Activated CD4-positive, alpha-beta T cell treated with anti-CD3 and anti-CD28 coated beads for 36 hours (primary cell): ENCODE results near the gene C6orf52. TPM values are rescaled to one million over a fixed set of nuclear protein-coding genes. Genes with fewer than 3 reads are reported as not detected.
A peak's percentile ranks its signal among the peaks of the same experiment; 100 is the strongest.

Experiments used
- ATAC-seq: fragments of 200-7000 bp; cut with Tn5 transposase; one replicate; pipeline ENCODE4 v1.10.0; 2021; ENCODE audit warnings: mild to moderate bottlenecking, moderate library complexity
- CTCF ChIA-PET: fragments of 350-600 bp; sonication (Branson Sonifier 250); formaldehyde crosslinking; loops from one replicate; lab custom pipeline; 2021; ENCODE audit warnings: antibody characterized with exemption; lab: Charles Lee
- POLR2A ChIA-PET: fragments of 350-600 bp; sonication (Branson Sonifier 250); formaldehyde crosslinking; loops from one replicate; lab custom pipeline; 2021; ENCODE audit warnings: antibody characterized with exemption, inconsistent platforms; lab: Charles Lee
- DNase-seq: peaks from one replicate; pipeline ENCODE4 v3.0.0-alpha.2; 2020
- H3K27ac Mint-ChIP-seq: one replicate; pipeline ENCODE4 v1.8.0; 2021; ENCODE audit warnings: mixed read lengths
- H3K27me3 Mint-ChIP-seq: one replicate; pipeline ENCODE4 v1.8.0; 2021; ENCODE audit warnings: mixed read lengths
- H3K36me3 Mint-ChIP-seq: one replicate; pipeline ENCODE4 v1.8.0; 2021; ENCODE audit warnings: low read depth, mixed read lengths
- H3K4me1 Mint-ChIP-seq: one replicate; pipeline ENCODE4 v1.8.0; 2021; ENCODE audit warnings: mixed read lengths
- H3K4me3 Mint-ChIP-seq: one replicate; pipeline ENCODE4 v1.8.0; 2021; ENCODE audit warnings: mild to moderate bottlenecking, moderate library complexity, mixed read lengths
- H3K9me3 Mint-ChIP-seq: one replicate; pipeline ENCODE4 v1.8.0; 2021; ENCODE audit warnings: low read depth, mixed read lengths
- intact Hi-C, 2 experiments: fragments of 100-400 bp; cut with DNase I in 1 of 2; cut with micrococcal nuclease in 1 of 2; formaldehyde crosslinking; loops; one replicate each; pipeline versions ENCODE4 v1.14.2 to v1.15.1; 2022 to 2024; cut with DNase I, micrococcal nuclease
- total RNA-seq, 2 experiments: library from RNA; stranded (reverse); gene quantifications; one replicate each; pipeline ENCODE4 v1.2.3, GENCODE V29; 2021

Gene C6orf52
- total RNA-seq, 2 experiments from 2014 or later: 1.2 to 2.4 TPM

DNA sequence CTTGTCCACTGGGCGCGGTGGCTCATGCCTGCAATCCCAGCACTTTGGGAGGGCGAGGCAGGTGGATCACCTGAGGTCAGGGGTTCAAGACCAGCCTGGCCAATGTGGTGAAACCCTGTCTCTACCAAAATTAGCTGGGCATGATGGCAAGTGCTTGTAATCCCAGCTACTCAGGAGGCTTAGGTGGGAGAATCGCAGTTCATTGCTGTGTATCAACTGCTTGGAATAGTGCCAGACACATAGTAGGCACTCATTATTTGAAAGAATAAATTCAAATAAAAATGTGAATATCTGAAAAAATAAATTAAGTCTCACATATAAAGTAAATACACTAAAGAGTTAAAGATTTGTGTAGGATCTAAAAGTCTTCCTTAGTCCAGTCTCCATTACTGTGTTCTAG, 2.2 kb upstream of the C6orf52 start:
- CTCF ChIA-PET: no interaction called here
- Mint-ChIP-seq H3K27ac (peak overlapping the region; percentile 100), H3K4me3 (peak overlapping the region; percentile 93), H3K27me3 (no peaks in the 10 kb centered on the region), H3K4me1 (peaks cover 34% of the 10 kb centered on the region), H3K9me3 (no peaks in the 10 kb centered on the region), H3K36me3 (peaks cover 48% of the 10 kb centered on the region)
- POLR2A ChIA-PET: no interaction called here
- ATAC-seq (no peak), DNase-seq (no peak)
- intact Hi-C loops: loop anchor here in 1 of 2 experiments (10.0 kb wide), 1 partner anchor 538 kb away; the partner anchor contains the start of gene NEDD9

DNA sequence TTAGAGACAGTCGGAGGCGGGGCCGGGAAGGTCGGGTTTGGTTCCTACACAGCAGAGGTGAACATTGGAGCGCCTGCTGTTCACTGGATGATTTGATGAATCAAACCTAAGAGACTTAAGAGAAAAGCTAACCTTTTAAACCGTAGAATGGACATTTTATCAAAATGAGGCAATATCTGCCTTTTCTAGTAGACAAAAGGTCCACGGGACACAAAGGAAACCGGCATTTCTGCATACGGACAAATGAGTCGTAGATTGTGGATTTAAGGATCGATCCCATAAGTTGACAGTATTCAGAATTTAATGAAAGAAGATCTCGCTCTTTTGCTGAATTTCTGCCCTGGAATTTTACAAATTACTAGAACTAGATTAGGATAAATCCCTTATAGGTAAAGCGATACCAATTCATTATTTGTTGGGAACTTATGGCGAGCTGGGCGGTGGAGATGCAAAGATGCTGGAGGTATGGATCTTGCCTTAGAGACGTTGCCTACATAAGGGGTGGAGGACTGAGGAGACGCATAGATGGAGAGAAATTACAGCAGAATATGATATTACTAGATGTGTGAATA, 756 bp upstream of the C6orf52 start:
- Mint-ChIP-seq H3K27me3 (no peaks in the 10 kb centered on the region), H3K27ac (peak overlapping the region; percentile 100), H3K36me3 (peaks cover 38% of the 10 kb centered on the region), H3K4me1 (peaks cover 30% of the 10 kb centered on the region), H3K4me3 (peak overlapping the region; percentile 93), H3K9me3 (no peaks in the 10 kb centered on the region)
- intact Hi-C loops: loop anchor here (1.0 to 10.0 kb wide), 4 partner anchors 24 to 540 kb away; partner anchors contain the start of gene NEDD9 (in 1 of the 2)
- ChIA-PET POLR2A (interaction anchor here (0.6 to 2.5 kb wide), 10 partner anchors 11 to 1554 kb away, joined by 3 to 29 read pairs (median 5); partner anchors contain the start of genes SMIM13, TMEM14B and TMEM14C), CTCF (interaction anchor here (0.7 to 1.5 kb wide), 9 partner anchors 12 to 322 kb away, joined by 3 to 7 read pairs (median 5); partner anchors contain the start of gene TMEM14B)
- no peak for DNase-seq
- ATAC-seq: no peak

DNA sequence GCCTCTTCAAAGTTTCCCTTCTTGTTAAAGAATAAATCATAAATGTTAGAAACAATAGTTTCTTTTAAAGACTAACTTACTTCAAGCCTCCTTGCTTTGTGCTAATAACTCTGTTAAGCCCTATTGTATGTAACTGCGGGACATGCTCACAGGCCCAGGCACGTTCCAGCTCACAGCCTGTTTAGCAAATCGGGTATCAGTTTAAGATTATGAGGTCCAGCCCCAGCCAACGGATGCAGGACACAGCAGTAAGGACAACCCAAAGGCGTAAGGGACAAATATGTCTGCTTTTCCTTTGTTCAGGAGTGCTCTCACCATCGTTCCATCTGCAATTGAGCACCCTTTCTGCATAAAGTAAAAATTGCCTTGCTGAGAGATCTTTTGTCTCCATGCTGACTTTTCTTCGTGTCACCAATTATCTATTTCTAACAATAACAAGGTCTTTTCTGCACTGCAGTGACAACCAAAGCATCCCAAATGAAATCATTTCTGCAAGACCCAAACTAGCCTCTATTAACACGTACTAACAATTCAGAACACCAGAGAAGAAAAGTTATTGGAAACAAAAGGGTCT, 1.4 kb downstream of the C6orf52 start:
- CTCF ChIA-PET: no interaction called here
- H3K27ac Mint-ChIP-seq: peak overlapping the region; percentile 100
- DNase-seq: no peak
- peaks cover 23% of the 10 kb centered on the region for H3K4me1 Mint-ChIP-seq
- no peak for ATAC-seq
- peak overlapping the region; percentile 93 for H3K4me3 Mint-ChIP-seq
- intact Hi-C loops: loop anchor here in 1 of 2 experiments (10.0 kb wide), 1 partner anchor 542 kb away; the partner anchor contains the start of gene NEDD9
- POLR2A ChIA-PET: no interaction called here
- peaks cover 27% of the 10 kb centered on the region for H3K36me3 Mint-ChIP-seq
- H3K9me3 Mint-ChIP-seq: no peaks in the 10 kb centered on the region
- no peaks in the 10 kb centered on the region for H3K27me3 Mint-ChIP-seq

DNA sequence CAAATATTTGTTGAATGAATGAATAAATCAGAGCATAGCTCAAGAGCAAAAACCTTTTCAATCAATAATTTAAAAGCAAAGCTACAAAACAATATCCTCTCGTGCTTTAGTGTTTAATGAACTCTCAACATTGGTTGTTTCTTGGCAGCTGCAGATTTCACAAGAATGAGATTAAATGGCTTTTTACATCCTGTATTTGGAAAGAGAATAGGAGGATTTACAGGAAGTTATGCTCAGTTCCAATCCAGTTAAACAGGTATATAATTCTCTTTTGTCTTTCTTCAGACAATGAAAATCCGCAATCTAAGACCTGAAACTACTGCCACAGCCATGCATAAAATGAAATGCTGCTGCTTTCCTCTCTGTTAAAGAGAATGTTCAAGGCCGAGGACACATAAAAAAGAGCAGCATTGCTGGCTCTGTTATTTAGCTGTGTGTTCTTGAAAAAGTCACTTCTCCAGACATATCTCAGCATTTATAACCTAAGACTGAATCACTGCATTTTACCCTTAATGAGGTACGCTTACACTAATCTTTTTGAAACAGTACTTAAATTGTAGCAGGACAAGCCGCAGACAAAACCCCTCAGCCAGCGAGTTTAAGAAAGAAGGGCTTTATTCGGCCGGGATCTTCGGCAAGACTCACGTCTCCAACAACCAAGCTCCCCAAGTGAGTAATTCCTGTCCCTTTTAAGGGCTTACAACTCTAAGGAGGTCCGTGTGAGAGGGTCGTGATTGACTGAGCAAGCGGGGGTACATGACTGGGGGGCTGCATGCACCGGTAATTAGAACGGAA, 3.6 kb downstream of the C6orf52 start:
- CTCF ChIA-PET: interaction anchor here (0.7 kb wide), 1 partner anchor 38 kb away, joined by 3 read pairs; no protein-coding TSS in a partner anchor
- POLR2A ChIA-PET: no interaction called here
- no peak overlapping the region for H3K27ac Mint-ChIP-seq
- DNase-seq (no peak), ATAC-seq (no peak)
- H3K36me3 Mint-ChIP-seq: peaks cover 16% of the 10 kb centered on the region
- intact Hi-C loops: loop anchor here in 1 of 2 experiments (10.0 kb wide), 1 partner anchor 544 kb away; the partner anchor contains the start of gene NEDD9
- peaks cover 10% of the 10 kb centered on the region for H3K4me1 Mint-ChIP-seq
- H3K9me3 Mint-ChIP-seq: no peaks in the 10 kb centered on the region
- H3K4me3 Mint-ChIP-seq: no peak overlapping the region
- H3K27me3 Mint-ChIP-seq: no peaks in the 10 kb centered on the region

DNA sequence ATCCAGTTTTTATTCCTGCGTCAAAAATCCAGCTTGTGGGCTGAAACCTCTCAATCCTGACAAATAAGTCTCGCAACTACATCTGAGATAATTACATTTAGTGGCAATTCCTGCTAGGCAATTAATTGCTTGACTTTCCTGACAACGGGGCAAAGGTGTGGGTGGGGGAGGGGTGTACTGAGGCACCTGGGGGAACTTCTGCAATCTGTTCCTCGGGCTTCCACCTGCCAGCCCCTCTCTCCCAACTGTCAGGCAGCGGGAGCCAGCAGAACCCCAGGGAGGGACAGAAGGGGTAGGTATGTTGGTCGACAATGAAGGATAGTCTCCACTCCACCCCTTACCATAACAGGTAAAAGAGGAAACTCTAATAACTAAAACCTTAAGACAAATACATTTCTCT, 6.8 kb downstream of the C6orf52 start:
- Mint-ChIP-seq H3K27ac (no peak overlapping the region), H3K27me3 (peaks cover 5% of the 10 kb centered on the region), H3K36me3 (peaks cover under 1% of the 10 kb centered on the region), H3K9me3 (no peaks in the 10 kb centered on the region), H3K4me1 (peaks cover 28% of the 10 kb centered on the region), H3K4me3 (no peak overlapping the region)
- DNase-seq (no peak), ATAC-seq (no peak)
- intact Hi-C loops: no loop called here
- ChIA-PET CTCF (interaction anchor here (0.6 kb wide), 1 partner anchor 75 kb away, joined by 3 read pairs; no protein-coding TSS in a partner anchor), POLR2A (no interaction called here)

DNA sequence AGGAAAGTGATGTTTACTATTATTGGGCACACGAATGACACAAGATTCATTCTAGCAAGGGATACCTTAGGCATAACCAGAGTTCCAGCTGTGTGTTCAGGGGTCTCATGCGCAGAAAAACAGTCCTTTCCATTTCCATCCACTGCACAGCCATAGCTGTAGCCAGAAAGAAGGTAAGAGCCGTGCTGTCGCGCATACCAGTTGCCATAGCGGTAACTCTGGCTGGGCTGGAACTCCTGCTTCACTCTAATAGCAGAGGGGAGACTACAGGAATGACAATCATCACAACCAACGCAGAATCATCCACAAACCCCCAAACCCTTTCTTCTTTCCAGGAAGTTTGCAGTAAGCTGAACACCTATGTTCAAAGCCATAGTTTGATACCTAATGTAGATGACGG, 7.5 kb downstream of the C6orf52 start:
- H3K36me3 Mint-ChIP-seq: no peaks in the 10 kb centered on the region
- H3K4me3 Mint-ChIP-seq: no peak overlapping the region
- POLR2A ChIA-PET: no interaction called here
- no peak for ATAC-seq
- CTCF ChIA-PET: no interaction called here
- no peak for DNase-seq
- intact Hi-C loops: no loop called here
- no peak overlapping the region for H3K27ac Mint-ChIP-seq
- H3K27me3 Mint-ChIP-seq: peaks cover 5% of the 10 kb centered on the region
- peaks cover 35% of the 10 kb centered on the region for H3K4me1 Mint-ChIP-seq
- no peaks in the 10 kb centered on the region for H3K9me3 Mint-ChIP-seq

DNA sequence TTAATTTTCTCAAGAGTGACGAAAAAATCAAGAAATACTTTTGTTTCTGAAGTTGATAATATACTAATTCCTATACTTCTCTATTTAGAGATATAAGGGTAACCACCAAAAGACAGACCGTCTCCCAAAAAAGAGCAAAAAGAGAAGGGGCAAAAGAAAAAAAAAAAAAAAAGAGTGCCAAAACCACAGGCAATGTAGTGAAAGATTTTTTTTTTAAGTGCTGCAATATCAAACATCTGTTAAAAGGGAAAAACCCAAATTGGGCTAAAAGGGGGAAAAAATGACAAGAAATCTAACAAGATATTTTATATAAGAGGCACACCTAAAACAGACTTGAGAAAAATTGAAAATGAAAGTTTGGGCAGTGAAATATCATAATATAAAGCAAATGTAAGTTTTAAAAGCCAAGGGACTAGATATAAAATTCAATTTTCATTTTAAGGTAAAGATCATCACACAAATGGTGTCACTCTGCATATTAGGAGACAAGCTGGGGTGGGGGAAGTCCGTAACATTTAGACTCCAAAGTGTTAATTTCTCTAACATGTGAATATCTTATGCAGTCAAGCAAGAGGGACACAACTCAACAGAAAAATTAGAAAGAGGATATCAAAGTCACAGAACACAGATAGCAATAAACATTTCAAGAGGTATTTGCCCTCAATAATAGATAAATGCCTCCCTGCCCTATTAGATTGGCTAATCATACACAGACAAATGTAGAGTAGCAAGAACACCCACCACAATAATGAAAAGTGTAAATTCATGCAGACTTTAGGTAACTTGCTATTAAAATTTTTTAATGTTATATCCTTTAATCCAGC, 9.1 kb downstream of the C6orf52 start:
- DNase-seq (no peak), ATAC-seq (no peak)
- intact Hi-C loops: no loop called here
- Mint-ChIP-seq H3K27ac (no peak overlapping the region), H3K27me3 (peaks cover 5% of the 10 kb centered on the region), H3K4me3 (no peak overlapping the region), H3K9me3 (no peaks in the 10 kb centered on the region), H3K36me3 (no peaks in the 10 kb centered on the region), H3K4me1 (peaks cover 35% of the 10 kb centered on the region)
- ChIA-PET POLR2A (no interaction called here), CTCF (no interaction called here)

DNA sequence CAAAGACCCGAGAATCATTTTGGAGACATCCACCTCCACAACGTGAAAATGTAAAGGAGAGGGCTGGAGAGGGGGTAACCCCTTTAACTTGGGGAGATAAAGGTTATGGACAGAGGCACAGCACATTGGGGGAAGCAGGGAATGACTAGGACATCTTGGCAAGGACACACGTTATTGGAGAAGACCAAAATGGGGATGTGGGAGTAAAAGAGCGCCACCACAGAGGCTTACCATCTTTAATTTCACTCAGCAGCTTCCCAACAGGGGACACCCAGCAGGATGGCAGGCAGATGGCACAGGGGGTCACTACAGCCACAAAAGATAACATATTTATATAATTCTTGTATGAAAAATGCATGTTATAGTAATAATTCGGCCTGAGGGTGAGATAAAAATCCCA, 9.8 kb downstream of the C6orf52 start:
- Mint-ChIP-seq H3K27me3 (peaks cover 5% of the 10 kb centered on the region), H3K4me3 (no peak overlapping the region), H3K36me3 (no peaks in the 10 kb centered on the region), H3K27ac (peak overlapping the region; percentile 51), H3K4me1 (peaks cover 35% of the 10 kb centered on the region), H3K9me3 (no peaks in the 10 kb centered on the region)
- intact Hi-C loops: no loop called here
- DNase-seq: no peak
- ChIA-PET POLR2A (no interaction called here), CTCF (no interaction called here)
- ATAC-seq: no peak

DNA sequence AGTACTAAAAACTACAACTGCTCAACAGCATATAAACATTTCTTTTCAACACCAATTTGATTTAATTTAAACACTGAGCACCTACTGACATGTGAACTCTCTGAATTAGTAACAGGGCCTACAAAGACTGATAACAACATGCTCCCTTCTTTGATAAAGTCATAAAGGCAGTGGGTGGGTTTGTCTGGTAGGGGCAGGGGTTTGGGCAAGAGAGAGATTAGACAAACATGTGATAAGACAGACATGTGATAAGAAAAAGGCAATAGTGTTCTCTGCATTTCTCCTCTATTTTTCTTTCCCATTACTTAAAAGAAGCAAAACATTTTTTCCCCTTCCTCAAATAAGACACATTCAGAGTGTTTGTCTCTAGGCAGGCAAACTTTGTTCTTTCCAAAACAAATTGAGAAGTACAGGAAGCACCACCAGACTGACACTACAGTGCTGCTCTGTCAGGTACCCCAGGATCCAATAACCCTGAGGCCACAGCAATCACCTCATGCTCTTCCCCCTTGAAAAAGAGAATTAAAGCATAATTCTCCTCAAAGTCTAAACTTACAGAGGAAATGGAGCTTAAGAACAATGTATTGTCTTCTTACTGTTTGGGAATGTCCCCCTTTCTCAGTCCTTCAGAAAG, 11.9 kb downstream of the C6orf52 start:
- H3K27me3 Mint-ChIP-seq: peaks cover 5% of the 10 kb centered on the region
- no peak overlapping the region for H3K4me3 Mint-ChIP-seq
- DNase-seq: no peak
- no peak for ATAC-seq
- H3K4me1 Mint-ChIP-seq: peaks cover 35% of the 10 kb centered on the region
- POLR2A ChIA-PET: interaction anchor here (1.1 kb wide), 1 partner anchor 12 kb away, joined by 4 read pairs; the partner anchor contains the start of genes C6orf52 and PAK1IP1
- intact Hi-C loops: no loop called here
- H3K36me3 Mint-ChIP-seq: no peaks in the 10 kb centered on the region
- CTCF ChIA-PET: interaction anchor here (0.9 kb wide), 1 partner anchor 12 kb away, joined by 5 read pairs; the partner anchor contains the start of genes C6orf52 and PAK1IP1
- H3K27ac Mint-ChIP-seq: peak overlapping the region; percentile 31
- no peaks in the 10 kb centered on the region for H3K9me3 Mint-ChIP-seq

DNA sequence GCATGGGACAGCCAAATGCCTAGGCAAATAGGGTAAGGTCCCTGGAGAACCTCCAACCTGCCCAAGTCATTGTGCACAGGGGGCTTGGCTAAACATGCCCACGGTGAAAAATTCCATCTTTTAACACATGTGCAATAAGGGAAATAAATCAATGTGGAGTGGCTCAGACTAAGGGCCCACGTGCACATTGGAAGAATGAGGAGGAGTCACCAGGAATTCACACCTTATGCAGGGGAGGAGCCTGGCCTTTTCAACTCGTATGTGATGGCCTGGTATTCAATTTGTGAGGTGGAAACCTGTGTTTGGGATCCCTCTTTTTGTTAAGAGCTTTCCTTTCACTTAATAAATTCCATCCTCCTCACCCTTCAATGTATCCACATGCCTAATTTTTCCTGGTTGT, 12.6 kb downstream of the C6orf52 start:
- Mint-ChIP-seq H3K4me1 (peaks cover 35% of the 10 kb centered on the region), H3K4me3 (no peak overlapping the region), H3K27ac (no peak overlapping the region), H3K36me3 (no peaks in the 10 kb centered on the region), H3K9me3 (no peaks in the 10 kb centered on the region), H3K27me3 (peaks cover 5% of the 10 kb centered on the region)
- CTCF ChIA-PET: no interaction called here
- intact Hi-C loops: no loop called here
- ATAC-seq: no peak
- DNase-seq: no peak
- POLR2A ChIA-PET: no interaction called here
